ENCODE results near the gene WDFY4. TPM values are rescaled to one million over a fixed set of nuclear protein-coding genes. Genes with fewer than 3 reads are reported as not detected.

Gene WDFY4
- total RNA-seq, 1 donor from 2014 or later = 0.25 TPM

GRCh38 chr10:48926764-48927540 is 242.3 kb downstream of the WDFY4 start:
- no peaks in the 10 kb centered on the region for H4K20me1 ChIP-seq (ENCODE audit: insufficient read depth, low read length)
- TF ChIP-seq, protein P1, sequence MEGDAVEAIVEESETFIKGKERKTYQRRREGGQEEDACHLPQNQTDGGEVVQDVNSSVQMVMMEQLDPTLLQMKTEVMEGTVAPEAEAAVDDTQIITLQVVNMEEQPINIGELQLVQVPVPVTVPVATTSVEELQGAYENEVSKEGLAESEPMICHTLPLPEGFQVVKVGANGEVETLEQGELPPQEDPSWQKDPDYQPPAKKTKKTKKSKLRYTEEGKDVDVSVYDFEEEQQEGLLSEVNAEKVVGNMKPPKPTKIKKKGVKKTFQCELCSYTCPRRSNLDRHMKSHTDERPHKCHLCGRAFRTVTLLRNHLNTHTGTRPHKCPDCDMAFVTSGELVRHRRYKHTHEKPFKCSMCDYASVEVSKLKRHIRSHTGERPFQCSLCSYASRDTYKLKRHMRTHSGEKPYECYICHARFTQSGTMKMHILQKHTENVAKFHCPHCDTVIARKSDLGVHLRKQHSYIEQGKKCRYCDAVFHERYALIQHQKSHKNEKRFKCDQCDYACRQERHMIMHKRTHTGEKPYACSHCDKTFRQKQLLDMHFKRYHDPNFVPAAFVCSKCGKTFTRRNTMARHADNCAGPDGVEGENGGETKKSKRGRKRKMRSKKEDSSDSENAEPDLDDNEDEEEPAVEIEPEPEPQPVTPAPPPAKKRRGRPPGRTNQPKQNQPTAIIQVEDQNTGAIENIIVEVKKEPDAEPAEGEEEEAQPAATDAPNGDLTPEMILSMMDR (IDR thresholded peaks at IDR 0.05; ENCODE audit: insufficient read depth, low read depth, low read length) = no peak
- no peaks in the 10 kb centered on the region for H3K4me1 ChIP-seq (ENCODE audit: insufficient read depth, low read length)
- peaks cover 14% of the 10 kb centered on the region for H3K27me3 Mint-ChIP-seq (ENCODE audit: low read depth, unreplicated experiment)
- H3K4me3 Mint-ChIP-seq (ENCODE audit: unreplicated experiment) = no peak overlapping the region
- H3K36me3 Mint-ChIP-seq (ENCODE audit: low read depth, unreplicated experiment) = no peaks in the 10 kb centered on the region
- H3K9me3 Mint-ChIP-seq (ENCODE audit: unreplicated experiment) = no peaks in the 10 kb centered on the region
- H3K4me3 ChIP-seq (ENCODE audit: insufficient read depth, low read depth, low read length) = no peak overlapping the region
- H3K27me3 ChIP-seq (ENCODE audit: insufficient read depth, low read length) = no peaks in the 10 kb centered on the region
- H3K79me2 ChIP-seq (ENCODE audit: insufficient read depth, low read length) = no peaks in the 10 kb centered on the region
- H3K4me2 ChIP-seq (ENCODE audit: low read length) = no peak overlapping the region
- no peak for FAIRE-seq
- H3K9ac ChIP-seq (ENCODE audit: low read length) = no peak overlapping the region
- no peak overlapping the region for H3K27ac ChIP-seq (ENCODE audit: low read depth, low read length)
- no peak overlapping the region for H2AFZ ChIP-seq (ENCODE audit: low read depth, low read length)
- DNase-seq (ENCODE audit: low read depth) = no peak
- peaks cover 2% of the 10 kb centered on the region for H3K4me1 Mint-ChIP-seq (ENCODE audit: low read depth, unreplicated experiment)
- H3K27ac Mint-ChIP-seq (ENCODE audit: unreplicated experiment) = no peak overlapping the region
- no peaks in the 10 kb centered on the region for H3K36me3 ChIP-seq (ENCODE audit: insufficient read depth, low read length)
- no peaks in the 10 kb centered on the region for H3K9me3 ChIP-seq (ENCODE audit: insufficient read depth, low read depth, low read length)

DNA sequence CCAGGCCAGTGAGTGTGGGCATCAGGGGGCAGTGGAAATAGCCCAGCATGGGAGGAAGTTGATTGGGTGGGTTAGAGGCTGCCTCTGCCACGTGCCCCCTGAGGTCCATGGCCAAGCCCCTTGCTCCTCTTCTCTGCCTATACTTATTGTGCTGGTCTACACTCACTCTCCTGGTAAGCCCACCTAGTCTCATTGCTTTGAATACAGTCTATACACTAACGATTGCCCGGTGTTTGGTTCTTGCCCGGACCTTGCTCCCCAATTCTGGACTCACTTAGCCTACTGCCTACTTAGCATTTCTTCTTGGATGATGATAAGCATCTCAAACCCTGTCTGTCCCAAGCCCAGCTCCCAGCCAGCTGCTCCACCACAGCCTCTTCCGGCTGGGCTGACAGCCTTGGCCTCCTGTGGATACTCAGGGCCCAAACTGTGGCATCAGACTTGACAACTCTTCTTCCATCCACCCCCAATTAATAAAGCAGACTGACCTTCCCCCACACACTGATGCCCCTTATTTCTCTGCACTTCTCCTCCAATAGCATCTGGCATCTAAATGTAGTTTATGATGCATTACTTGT is 244.8 kb downstream of the WDFY4 start:
- H3K9me3 Mint-ChIP-seq (ENCODE audit: unreplicated experiment) = peaks cover 4% of the 10 kb centered on the region

More for the DNA sequence above, 244.8 kb downstream of the WDFY4 start:
- Histone ChIP-seq H3K27ac (ENCODE audit: low read depth, low read length) (no peak overlapping the region), H3K9me3 (ENCODE audit: insufficient read depth, low read depth, low read length) (no peaks in the 10 kb centered on the region), H4K20me1 (ENCODE audit: insufficient read depth, low read length) (no peaks in the 10 kb centered on the region), H3K4me2 (ENCODE audit: low read length) (no peak overlapping the region), H2AFZ (ENCODE audit: low read depth, low read length) (no peak overlapping the region), H3K36me3 (ENCODE audit: insufficient read depth, low read length) (no peaks in the 10 kb centered on the region), H3K79me2 (ENCODE audit: insufficient read depth, low read length) (no peaks in the 10 kb centered on the region), H3K9ac (ENCODE audit: low read length) (no peak overlapping the region), H3K4me1 (ENCODE audit: insufficient read depth, low read length) (no peaks in the 10 kb centered on the region), H3K4me3 (ENCODE audit: insufficient read depth, low read depth, low read length) (no peak overlapping the region), H3K27me3 (ENCODE audit: insufficient read depth, low read length) (no peaks in the 10 kb centered on the region)
- DNase-seq (ENCODE audit: low read depth) (no peak), FAIRE-seq (no peak)
- Mint-ChIP-seq H3K36me3 (ENCODE audit: low read depth, unreplicated experiment) (no peaks in the 10 kb centered on the region), H3K27me3 (ENCODE audit: low read depth, unreplicated experiment) (peaks cover 28% of the 10 kb centered on the region), H3K27ac (ENCODE audit: unreplicated experiment) (no peak overlapping the region), H3K4me3 (ENCODE audit: unreplicated experiment) (no peak overlapping the region), H3K4me1 (ENCODE audit: low read depth, unreplicated experiment) (peaks cover 2% of the 10 kb centered on the region)
- TF ChIP-seq EZH2 (IDR thresholded peaks at IDR 0.05; ENCODE audit: insufficient read depth, low read length) = no peak
- TF ChIP-seq, protein P1 (IDR thresholded peaks at IDR 0.05; ENCODE audit: insufficient read depth, low read depth, low read length) = no peak

Measured in astrocyte (in vitro differentiated cells and primary cell).